ENCODE results near the gene HOXC9.
A peak's percentile ranks its signal among the peaks of the same experiment; 100 is the strongest.

HOXC9 gene

GRCh38 chr12:54002278-54002914, 2.4 kb downstream of the HOXC9 start:
- DNase-seq (ENCODE audit: low read depth), result no peak

GRCh38 chr12:54002915-54003389, 3.0 kb downstream of the HOXC9 start:
- DNase-seq (ENCODE audit: low read depth), result no peak

GRCh38 chr12:54003625-54004024, 3.7 kb downstream of the HOXC9 start:
- no peak for DNase-seq (ENCODE audit: low read depth)

DNA sequence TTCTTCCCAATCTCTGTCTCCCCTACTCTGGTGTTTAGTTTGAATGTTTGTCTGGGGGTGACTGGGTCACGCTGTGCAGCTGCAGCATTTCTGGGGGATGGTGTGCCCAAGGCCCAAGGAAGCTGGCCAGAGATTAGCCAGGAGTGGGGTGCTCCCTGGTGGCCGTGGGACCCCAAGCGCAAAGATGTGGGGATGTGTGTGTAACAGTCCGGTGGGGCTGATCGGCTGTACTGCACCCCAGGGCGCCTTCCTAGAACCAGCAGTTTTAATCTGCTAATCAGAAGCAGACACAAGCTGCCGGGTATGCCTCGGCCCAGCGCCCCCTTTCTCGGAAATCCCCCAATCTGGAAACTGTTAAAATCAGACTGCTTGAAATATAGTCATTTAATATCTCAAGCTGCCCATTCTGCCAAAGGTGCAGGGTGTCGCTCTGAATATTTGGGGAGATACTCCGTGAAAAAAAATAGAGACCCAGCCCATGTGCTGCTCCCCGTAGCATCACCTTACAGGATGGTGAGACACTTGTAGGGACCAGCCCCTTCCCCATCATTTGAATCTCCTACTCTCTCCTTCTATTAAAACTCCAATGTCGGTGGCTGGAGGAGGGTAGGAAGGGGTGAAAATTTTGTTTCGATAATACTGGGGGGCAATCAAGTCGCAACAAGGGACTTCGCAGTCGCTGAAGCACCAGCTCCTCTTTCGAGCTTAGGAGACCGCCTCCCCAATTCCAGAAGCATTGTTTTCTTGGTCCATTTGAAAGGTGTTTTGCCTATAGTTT, 4.3 kb downstream of the HOXC9 start:
- DNase-seq (ENCODE audit: low read depth), result no peak

DNA sequence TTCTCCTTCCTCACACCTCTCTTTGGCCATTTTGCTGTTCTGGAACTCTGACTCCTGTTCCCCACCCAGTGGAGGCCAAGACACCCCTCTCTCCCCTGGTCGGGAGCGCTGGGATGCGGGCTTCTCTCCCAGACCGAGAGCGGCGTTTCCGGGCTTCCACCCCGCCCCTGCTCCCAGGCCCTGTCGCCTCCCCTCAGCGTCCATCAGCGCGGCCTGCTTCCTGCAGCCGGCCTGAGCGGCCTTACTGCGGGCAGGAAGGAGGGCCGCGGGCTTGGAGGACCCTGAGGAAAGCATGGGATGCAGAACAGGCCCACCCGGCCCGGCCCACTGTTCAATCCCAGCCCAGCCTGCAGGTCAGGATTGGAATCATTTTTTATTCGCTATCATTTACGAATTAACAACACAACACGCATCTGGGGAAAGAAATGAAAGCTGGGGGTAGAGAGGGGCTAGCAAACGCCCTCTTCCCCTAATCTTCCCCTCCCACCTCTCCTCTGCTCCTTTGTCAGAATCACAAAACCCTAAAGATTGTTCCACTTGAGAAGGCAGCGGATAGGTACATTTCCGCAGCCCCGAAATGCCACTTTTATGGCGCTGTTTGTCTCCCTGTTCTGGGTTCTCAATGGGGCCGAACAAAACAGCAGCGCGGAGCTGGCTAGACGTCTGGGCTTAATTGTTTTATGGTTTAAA, 5.0 kb downstream of the HOXC9 start:
- DNase-seq (ENCODE audit: low read depth), result no peak

- no peak for DNase-seq (ENCODE audit: low read depth)
These were observed 5.5 kb downstream of the HOXC9 start for GRCh38 chr12:54005531-54005852.

DNA sequence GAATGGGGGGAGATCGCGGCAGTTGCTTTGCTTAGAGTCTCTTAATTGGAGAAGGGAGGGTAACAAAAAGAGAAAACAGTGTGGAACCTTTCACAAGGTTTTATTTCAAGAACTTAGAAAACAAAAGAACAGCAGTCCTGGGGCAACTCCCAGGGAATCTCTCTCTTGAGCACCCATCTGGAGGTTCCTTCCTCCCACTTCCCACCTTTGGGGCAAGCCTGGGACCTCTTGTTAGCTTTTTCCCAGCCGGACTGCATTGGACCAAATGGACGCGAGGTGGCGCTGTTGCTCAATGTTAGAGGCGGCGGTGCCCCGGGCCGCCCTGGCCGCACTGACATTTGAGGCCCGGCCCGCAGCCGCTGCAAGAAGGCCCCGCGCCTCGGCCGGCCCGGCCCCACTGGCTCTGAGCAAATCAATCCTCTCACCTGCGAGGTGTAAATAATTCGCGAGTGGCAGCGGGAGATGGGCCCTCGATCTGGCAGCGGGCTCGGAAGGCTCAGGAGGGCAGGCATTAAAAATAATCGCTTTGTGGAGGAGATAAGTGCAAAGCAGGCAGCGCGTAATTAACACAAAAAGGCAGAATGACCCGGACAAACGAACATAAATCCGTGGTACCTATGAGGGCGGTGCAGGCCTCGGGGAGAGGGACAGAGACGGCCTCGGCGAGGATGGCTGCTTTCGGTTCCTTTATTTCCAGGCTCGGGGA, 6.0 kb downstream of the HOXC9 start:
- DNase-seq (ENCODE audit: low read depth), result peak; percentile 74

- DNase-seq (ENCODE audit: low read depth), result no peak
These were observed 6.7 kb downstream of the HOXC9 start for GRCh38 chr12:54006559-54007220.

GRCh38 chr12:54007538-54008259, 7.7 kb downstream of the HOXC9 start:
- no peak for DNase-seq (ENCODE audit: low read depth)

GRCh38 chr12:54008260-54008552, 8.2 kb downstream of the HOXC9 start:
- no peak for DNase-seq (ENCODE audit: low read depth)

DNA sequence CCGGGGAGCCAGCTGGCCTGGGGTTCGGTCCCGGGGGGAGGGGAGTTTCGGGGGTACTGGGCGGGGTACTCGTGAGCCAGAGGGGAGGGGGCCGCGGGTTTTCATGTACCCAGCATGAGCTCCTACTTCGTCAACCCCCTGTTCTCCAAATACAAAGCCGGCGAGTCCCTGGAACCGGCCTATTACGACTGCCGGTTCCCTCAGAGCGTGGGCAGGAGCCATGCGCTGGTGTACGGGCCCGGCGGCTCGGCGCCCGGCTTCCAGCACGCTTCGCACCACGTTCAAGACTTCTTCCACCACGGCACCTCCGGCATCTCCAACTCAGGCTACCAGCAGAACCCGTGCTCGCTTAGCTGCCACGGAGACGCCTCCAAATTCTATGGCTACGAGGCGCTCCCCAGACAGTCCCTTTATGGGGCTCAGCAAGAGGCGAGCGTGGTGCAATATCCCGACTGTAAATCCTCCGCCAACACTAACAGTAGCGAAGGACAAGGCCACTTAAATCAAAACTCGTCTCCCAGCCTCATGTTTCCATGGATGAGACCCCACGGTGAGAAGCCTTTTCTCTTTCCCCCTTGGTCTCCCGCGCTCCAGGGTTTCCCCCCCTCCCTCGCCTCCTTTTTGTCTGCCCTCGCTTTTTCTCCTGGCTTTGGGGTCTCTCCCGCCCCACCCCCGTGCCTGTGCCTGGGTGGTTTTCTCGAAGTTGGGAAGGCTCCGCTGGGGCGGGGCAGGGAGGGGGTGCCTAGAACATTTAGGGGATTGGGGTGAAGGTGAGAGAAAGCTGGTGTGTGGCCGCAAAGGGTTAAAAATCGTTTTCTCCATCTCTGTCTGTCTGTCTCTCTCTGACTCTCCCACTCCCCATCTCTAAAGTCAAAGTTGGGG, 9.5 kb downstream of the HOXC9 start:
- no peak for DNase-seq (ENCODE audit: low read depth)

- no peak for DNase-seq (ENCODE audit: low read depth)
These were observed 10.4 kb downstream of the HOXC9 start for GRCh38 chr12:54010053-54010971.

DNA sequence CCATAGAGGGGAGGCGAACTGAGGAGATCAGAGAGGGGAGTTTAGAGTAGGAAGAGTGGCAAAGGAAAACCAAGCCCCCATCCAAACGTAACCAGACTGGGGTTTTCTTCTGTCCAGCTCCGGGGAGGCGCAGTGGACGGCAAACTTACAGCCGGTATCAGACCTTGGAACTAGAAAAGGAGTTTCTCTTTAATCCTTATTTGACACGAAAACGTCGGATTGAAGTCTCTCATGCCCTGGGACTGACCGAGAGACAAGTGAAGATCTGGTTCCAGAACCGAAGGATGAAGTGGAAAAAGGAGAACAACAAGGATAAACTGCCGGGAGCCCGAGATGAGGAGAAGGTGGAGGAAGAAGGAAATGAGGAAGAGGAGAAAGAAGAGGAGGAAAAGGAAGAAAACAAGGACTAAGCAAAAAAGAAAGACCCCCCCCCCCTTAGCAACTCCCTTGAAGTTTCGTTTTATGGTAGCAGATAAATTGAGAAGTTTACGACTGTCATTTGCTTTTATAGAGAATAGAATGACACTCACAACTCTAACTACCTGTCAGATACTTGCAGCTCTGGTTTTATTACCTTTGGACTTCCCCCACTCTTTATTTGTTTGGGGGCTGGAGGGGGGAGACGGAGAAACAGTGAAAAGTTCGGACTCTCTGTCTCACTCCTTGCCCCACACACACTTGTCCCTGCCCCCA, 11.2 kb downstream of the HOXC9 start:
- DNase-seq (ENCODE audit: low read depth), result no peak

DNA sequence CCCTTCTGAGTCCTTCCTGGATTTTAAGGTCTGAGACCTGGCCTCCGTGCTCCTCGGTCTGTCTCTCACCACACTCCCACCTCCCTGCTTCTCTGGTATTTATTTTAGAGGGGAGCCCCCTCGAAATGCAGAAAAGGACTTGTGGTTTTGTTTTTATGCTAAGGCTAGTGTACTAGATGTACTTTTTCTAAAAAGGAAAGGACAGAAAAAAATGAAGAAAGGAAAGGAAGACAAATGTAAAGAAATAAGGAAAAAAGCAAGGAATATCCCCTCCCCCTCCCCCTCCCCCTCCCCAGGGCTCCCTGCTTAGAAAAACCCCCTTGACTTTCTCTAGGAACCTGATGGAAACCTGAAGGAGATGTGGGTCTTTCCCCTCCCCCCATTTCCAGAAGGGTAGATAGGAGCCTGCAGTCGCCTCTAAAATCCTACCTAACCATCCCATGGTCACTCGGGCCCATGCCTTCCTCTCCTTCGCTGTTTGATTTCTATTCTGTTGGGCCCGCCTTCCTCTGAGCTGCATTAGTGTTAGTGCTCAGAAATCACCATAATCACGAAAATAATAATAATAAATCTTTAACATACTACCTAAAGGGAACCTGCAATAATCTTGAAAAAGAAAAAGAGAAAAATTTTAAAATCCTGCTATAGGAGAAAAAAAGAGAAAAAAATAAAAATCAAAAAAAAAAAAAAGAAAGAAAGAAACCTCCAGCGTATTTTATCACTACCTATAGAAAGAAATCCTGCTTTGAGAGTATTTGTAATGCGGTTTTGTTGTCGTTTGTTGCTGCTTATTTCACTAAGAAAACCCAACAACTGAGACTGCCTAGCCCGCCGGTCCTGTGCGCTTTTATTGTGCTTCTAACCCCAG, 11.9 kb downstream of the HOXC9 start:
- DNase-seq (ENCODE audit: low read depth), result no peak

DNA sequence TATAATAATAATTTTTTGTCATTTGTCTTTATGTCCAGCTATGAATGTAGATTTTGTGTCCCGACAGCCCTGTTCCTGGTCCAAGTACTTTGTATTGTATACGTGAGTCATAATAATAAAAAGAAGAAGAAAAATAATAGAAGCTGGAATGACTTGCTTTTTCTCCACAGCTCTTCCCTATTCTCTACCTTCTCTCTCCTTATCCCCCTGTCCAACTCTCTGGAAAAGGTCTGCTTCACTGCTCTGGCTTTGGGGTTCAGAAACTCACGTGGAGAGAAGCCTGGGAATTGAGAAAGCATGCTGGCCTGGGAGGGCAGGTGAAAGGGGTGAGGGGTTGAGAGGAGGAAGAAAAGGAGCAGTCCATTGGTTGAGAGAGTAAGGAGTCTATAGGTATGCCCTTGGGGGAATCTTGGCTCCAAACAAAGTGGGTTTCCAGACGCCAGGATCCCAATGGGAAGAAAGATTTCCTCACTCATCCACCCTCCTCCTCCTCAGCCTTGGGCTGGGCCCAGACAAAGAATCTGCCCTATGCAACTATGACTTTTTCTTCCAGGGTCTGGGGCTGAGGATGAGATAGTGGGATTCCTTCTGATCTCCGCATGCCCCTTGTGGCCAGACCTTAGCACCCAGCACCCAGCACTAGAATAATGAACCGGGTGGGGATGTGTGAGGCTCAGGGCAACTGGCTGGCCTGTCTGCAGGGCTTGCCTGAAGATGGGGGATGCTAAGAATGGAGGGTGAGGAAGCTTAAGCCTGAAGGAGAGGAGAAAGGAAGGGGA, 12.9 kb downstream of the HOXC9 start:
- DNase-seq (ENCODE audit: low read depth), result no peak

GRCh38 chr12:54014377-54015017, 14.5 kb downstream of the HOXC9 start:
- no peak for DNase-seq (ENCODE audit: low read depth)
